Measurements from ENCODE around the gene JAK2.
"Not testable (repeated sequence)": the region's sequence is repeated elsewhere in the genome, so short reads cannot be mapped to it uniquely, and the experiment has no call there.

Gene JAK2

GRCh38 chr9:4943346-4943745 is 41.7 kb upstream of the JAK2 start:
- POLR2A ChIA-PET (ENCODE audit: low non-redundant PET): no interaction called here
- CTCF ChIA-PET: no interaction called here
- TF ChIP-seq, protein P1, sequence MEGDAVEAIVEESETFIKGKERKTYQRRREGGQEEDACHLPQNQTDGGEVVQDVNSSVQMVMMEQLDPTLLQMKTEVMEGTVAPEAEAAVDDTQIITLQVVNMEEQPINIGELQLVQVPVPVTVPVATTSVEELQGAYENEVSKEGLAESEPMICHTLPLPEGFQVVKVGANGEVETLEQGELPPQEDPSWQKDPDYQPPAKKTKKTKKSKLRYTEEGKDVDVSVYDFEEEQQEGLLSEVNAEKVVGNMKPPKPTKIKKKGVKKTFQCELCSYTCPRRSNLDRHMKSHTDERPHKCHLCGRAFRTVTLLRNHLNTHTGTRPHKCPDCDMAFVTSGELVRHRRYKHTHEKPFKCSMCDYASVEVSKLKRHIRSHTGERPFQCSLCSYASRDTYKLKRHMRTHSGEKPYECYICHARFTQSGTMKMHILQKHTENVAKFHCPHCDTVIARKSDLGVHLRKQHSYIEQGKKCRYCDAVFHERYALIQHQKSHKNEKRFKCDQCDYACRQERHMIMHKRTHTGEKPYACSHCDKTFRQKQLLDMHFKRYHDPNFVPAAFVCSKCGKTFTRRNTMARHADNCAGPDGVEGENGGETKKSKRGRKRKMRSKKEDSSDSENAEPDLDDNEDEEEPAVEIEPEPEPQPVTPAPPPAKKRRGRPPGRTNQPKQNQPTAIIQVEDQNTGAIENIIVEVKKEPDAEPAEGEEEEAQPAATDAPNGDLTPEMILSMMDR (conservative IDR thresholded peaks at IDR 0.05; ENCODE audit: low read depth): no peak
- no peak for DNase-seq (ENCODE audit: low spot score)
- H3K27ac ChIP-seq: no peak overlapping the region

DNA sequence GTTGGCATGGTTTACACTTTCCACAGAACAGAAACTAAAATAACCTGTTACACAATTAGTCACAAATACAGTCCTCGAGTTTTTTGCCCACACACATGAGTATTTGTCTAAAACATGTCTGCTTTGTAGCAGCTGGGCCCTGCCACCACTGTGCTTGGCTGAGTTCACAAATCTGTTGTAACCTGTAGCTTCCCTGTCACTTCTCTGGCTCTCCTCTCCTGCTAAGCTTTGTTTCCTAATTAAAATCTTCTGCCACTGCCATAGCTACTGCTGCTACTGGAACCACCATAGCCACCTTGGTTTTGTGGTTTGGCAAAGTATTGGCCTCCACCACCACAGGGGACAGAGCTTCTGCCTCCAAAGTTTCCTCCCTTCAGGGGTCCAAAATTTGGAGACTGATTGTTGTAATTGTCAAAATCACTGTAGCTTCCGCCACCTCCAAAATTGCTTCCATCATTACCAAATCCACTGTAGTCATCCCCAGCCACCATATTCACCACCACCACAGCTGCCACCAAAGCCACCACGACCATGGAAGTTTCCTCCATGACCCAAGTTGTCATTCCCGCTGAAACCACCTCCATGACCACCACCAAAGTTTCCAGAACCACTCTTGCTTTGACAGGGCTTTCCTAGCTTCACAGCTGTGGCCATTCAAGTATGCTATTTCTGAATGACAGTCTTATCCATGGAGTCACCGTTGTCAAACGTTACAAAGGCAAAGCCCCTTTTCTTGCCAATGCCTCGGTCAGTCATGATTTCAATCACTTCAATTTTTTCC is 40.5 kb upstream of the JAK2 start:
- CTCF ChIA-PET; POLR2A ChIA-PET (ENCODE audit: low non-redundant PET); H3K27ac ChIP-seq; DNase-seq (ENCODE audit: low spot score): not testable (repeated sequence)

GRCh38 chr9:4946937-4947336 is 38.1 kb upstream of the JAK2 start:
- TF ChIP-seq, protein P1 (conservative IDR thresholded peaks at IDR 0.05; ENCODE audit: low read depth): no peak
- CTCF ChIA-PET: no interaction called here
- DNase-seq (ENCODE audit: low spot score): no peak
- H3K27ac ChIP-seq: no peak overlapping the region
- POLR2A ChIA-PET (ENCODE audit: low non-redundant PET): no interaction called here

DNA sequence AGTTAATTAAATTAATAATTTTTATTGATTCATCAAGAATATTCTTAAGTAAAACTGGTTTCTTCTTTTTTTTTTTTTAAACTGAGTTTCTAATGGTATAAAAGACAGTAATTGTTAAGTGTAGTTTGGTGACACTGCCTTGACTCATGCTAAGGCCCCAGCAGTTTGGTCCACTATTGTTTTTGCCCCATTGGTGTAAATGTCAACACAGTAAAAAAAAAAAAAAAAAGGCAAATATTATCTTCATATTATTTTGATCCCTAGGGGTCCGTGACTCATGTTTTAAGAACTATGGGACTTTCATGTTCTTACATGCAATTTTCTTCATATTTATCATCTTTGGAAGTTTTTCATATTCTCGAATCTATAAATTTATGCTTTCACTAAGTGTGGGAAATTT is 29.2 kb upstream of the JAK2 start:
- CTCF ChIA-PET: no interaction called here
- peak; percentile 41 for DNase-seq (ENCODE audit: low spot score)
- POLR2A ChIA-PET (ENCODE audit: low non-redundant PET): no interaction called here
- H3K27ac ChIP-seq: no peak overlapping the region
- TF ChIP-seq, protein P1 (conservative IDR thresholded peaks at IDR 0.05; ENCODE audit: low read depth): no peak

DNA sequence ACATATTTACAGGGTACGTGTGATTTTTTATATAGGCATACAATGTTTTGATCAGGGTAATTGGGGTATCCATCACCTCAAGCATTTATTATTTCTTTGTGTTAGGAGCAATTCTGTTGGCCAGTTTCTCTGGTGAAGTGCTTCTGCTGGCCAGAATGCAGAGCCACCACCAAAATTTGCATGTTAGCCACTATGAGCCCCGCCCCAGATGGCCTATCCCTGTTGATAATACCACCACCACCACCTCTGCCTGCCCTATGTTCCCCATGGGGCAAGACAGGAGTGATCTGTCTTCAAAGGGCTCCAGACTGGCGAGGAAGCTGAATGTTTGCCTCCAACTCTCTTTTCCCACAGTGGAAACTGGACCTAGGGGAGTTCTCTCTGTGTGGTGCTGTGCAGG is 26.0 kb upstream of the JAK2 start:
- POLR2A ChIA-PET (ENCODE audit: low non-redundant PET): no interaction called here

GRCh38 chr9:4962085-4962484 is 23.0 kb upstream of the JAK2 start:
- no peak overlapping the region for H3K27ac ChIP-seq
- ChIA-PET CTCF (no interaction called here), POLR2A (ENCODE audit: low non-redundant PET) (no interaction called here)
- TF ChIP-seq, protein P1 (conservative IDR thresholded peaks at IDR 0.05; ENCODE audit: low read depth): no peak
- DNase-seq (ENCODE audit: low spot score): no peak

More for the DNA sequence above, 26.0 kb upstream of the JAK2 start:
- CTCF ChIA-PET: no interaction called here
- TF ChIP-seq, protein P1 (conservative IDR thresholded peaks at IDR 0.05; ENCODE audit: low read depth): no peak
- DNase-seq (ENCODE audit: low spot score): no peak
- H3K27ac ChIP-seq: no peak overlapping the region

DNA sequence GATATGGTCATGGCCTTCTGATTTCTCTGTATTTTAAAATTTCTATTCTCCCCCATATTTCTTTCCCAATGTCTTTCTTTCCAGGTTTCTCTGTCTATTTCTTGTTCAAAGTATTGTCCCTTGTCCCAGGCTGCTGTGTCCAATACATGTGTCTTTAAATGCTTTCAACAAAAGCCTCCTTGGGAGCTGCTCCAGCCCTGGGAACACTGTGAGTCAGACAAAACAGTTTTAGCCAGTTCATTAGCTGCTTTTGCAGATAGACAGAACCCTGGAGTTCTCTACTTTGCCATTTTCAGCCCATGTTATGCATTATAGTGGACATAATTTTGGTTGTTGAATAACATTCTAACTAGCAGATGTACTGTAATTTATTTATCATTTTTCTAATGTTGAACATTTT is 20.5 kb upstream of the JAK2 start:
- DNase-seq (ENCODE audit: low spot score): no peak
- ChIA-PET POLR2A (ENCODE audit: low non-redundant PET) (no interaction called here), CTCF (no interaction called here)
- TF ChIP-seq, protein P1 (conservative IDR thresholded peaks at IDR 0.05; ENCODE audit: low read depth): no peak
- no peak overlapping the region for H3K27ac ChIP-seq

Data from RWPE1 (cell line).